GM19023 (cell line): ENCODE results near the gene HOXB9.

Source experiments
- ATAC-seq: cut with Tn5 transposase; IDR thresholded peaks from one replicate; pipeline ENCODE4 v1.9.1; 2021; ENCODE audit warnings: mild to moderate bottlenecking, moderate library complexity; ENCODE audit not compliant: unreplicated experiment

HOXB9 gene

DNA sequence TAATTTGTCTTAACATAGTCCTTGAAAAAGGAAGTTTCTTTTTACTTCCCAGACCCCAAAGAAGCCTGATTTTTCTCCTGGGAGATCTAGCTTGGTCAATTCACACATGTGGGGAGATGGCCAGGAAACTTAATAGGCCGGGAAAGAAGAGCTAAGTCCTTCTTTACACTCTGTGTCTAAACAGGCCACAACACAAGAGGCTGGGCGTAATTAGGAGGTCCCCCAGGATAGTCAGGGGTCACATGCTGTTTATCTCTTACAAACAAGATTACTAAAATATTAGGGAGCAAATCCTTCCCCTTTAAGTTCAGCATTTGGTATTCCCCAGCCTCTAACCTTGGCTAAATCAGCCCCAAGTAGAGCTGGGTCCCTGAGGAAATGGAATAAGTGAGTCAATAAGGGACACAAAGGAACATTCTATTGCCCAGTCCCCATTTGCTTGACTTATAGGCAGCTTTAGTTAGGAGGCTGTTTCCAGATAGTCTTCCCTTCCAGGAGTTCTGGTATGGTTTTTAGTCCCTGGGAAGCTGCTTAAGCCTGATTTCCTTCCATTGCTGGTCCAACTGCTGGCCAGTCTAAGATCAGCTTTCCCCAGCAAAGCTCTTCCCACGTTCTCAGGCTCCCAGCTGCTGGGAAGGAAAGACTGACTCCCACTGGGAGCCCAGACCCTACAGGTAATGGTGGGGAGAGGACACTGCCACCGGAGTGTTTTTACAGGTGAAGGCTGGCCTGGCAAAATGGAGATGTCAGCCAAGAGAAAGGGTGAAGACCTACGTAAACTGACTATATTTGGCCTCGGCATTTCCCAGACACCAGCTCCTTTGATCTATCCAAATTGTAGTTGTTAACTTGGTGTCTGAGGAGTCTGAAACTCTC lies 14.1 kb upstream of the HOXB9 start:
- ATAC-seq, result no peak

DNA sequence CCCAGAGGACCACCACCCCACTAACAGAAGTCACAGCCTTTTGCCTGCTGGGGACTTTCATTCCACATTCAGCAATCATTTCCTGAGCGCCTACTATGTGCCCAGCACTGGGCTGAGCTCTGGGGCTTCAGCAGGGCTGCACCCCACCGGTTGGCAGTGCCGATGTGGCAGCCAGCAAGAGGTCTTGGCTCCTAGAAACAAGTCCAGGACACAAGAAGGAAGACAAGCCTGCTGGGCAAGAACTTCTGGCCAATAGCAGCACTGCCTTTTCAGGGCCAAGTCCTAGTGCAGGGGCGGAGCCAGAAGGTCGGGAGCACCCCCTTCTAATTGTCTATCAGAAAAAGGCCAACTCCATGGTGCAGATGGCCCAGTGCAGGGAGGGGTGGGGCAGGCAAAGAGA lies 13.0 kb upstream of the HOXB9 start:
- no peak for ATAC-seq

DNA sequence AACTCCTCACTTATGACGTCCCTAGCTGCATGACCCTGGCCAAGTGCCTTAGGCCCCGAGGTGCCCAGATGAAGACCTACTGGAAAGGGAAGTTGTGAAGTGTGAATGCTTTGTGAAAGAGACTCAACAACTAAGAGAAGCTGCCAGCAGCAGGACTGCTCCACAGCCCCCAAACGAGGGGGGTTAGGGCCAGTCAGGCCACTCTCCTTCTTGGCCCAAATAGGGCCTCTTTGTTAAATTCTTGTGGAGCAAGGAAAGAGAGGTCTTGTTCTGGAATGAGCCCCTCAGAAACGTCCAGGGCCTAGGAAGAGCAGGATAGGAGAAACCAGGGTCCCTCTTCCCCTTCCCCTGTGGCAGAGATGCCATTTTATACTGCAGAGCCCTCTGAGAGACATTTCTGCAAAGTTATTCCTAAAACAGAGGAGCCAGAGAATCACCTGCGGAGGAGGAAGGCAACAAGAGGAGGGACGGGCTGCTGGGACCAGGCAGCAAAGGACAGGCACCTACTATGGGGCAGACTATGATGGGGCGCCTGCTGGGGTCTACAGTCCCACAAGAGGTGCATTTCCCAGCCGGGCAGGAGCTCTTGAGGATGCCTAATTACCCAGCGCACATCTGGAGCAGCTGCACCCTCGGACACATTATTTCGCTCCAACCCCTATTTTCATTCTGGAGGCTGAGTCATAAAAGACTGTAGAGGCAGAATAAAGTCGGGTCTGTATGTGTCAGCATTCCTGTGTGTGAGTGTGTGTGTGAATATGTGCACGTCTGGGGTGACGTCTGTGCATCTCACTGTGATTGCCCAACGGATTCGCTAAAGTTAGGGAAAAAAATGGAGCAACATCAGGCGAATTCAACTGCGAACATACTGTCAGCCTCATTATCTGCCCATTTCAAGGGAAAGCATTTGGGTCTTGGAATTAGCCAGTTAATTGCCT lies 11.4 kb upstream of the HOXB9 start:
- no peak for ATAC-seq

DNA sequence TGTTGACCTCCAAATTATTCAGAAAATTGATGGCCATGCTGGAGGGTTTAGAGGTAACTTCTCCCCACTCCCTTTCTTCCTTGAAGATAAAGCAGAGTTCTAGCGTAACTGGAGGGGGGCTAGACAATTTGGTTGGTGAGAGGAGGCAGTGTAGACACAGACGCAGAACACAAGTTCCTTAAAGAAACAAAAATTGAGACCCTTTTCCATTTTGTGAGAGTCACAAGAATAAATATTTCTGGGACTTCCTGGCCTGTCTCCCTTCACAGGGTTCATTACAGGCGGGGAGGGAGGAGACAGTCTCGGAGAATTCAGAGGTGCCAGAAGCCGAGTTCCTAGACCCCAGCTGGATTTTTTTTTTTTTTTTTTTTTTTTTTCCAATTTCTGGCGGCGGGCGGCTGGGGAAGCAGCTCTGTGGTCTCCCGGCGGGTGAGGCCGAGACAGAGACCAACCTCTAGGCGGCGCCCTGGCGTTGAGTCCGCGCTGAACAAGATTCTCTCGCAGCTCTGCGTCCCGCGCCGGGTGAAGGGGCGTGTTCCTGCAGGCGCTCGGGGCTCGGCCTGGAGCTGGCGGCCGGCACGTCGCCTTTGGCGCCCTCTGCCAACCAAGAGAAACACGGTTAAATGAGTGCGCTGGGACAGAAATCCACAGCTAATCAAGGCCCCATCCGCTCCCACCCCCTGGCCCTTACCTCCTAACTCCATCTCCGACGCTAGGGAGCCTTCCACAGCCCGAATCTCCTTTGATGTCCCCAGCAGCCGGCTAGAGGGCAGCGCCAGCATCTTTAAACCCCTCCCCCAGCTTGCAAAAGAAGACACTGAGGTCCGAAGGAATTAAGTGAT lies 10.2 kb upstream of the HOXB9 start:
- ATAC-seq, result no peak

DNA sequence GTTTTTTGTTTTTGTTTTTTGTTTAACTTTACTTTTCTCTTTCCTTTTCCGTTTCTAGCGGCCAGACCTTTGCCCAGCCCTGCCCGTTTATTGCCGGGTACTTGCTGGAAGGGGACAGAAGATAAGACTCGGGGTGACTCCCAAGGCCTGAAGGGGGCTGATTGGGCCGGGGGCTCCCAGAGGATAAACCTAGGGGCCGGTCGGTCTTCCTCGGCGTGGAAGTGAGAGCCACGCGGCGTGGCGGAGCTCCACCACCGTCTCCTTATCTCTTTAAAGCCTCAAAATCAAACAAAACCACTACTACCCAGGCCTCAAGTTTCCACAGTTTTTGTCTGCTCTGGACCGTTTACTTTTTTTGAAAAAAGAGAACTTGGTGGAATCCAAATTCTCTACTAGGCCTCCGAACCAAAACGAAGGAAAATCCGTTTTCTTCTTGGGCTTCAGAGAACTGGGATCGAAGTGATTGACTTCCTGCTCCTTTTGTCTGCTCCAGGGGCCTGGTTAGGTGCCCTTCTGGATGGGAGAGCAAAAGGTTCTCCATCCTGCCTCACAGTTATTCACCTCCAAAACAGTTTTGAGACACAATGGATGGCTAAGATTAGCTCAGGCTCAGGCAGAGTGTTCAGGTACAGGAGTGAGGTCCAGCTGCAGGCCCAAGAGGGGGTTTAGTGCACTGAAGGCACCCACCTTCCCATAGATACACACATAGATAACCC lies 8.5 kb upstream of the HOXB9 start:
- no peak for ATAC-seq

DNA sequence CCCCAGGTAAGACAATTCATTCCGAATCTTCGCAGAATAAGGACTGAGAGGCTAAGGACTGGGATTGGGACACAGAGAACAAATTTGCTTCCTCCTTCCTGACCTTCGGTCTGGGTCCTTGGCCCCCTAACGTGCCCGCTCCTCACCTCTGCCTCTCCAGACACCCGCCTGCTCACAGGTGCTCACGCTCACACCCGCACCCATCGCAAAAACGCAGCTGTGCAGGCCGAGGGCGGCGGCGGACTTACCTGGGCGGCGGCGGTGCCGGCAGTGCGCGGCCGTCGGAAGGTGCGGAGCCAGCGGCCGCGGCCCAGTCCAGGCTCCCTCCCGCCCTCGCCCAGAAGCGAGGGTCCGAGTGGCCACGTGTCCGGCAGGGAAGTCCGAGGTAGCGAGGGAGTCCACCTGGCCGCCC lies 7.1 kb upstream of the HOXB9 start:
- ATAC-seq, result no peak

DNA sequence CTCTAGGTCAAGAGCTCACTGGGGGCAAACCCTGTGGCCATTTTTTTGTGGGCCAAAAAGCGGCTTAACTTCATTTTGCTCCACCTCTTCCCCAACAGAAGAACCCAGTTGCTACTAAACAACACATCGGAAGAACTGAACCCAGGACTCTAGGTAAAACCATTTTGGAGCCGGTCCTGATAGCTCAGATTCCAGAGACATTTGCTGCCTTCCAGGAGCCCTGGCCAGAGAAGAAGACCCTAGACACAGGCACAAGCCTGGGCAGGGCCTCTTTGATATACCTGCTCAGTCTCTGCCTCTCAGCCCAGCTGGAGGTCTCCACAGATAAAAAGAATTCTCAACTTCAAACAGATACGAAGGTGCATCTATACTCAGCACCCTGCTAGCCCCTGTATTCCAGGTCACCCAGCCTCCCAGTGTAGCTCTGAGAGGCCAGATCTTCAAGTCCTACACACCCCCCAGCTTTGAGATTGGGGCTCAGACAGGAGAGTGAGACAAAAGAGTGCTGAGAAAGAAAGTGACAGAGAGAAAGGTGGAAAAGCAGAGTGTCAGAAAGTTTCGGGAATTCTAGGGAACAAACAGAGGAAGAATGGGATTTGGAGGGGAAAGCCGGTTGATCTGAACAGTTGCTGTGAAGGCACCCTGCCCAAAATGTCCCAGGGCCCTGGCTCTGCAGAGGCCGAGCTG lies 6.6 kb upstream of the HOXB9 start:
- no peak for ATAC-seq

DNA sequence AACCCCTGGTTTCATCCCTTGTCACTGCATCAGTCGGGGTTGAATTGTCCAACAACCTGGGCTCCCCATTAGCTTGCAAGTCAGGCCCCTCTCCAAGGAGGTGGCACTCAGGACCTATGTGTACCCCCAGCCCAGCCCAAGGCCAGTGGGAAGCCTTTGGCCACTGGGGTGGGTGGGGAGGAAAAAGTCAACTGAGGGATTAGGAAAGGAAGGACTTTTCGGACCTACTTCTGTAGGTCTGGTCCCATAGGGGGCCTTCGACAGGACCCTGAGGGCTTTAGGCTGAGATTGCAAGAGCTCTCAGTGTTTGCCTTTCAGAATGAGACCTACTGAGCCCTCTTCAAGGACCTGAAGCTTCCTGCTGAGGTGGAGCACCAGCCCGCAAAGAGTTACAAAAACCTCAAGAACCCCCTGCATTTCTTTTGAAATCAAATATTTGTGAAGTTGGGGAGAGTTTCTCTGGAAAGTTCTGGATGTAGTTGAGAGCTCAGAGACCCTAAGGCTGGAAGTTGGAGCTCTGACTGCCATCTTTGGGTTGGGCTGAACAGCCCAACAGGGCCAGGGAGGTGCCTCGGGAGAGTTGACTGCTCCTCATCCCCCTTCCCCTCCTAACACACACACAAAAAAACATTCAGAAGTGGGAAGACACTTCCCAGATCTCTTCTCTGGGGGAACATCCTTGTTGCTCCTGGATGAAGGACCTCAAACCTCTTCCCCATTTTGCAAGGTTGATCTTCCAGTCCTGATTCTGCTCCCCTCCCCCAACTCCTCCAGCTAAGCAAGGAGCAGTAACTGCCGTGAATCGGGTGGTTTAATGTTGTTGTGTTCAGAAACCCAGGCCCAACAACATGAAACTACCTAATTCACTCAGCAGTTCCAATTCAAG lies 5.8 kb upstream of the HOXB9 start:
- ATAC-seq, result no peak

DNA sequence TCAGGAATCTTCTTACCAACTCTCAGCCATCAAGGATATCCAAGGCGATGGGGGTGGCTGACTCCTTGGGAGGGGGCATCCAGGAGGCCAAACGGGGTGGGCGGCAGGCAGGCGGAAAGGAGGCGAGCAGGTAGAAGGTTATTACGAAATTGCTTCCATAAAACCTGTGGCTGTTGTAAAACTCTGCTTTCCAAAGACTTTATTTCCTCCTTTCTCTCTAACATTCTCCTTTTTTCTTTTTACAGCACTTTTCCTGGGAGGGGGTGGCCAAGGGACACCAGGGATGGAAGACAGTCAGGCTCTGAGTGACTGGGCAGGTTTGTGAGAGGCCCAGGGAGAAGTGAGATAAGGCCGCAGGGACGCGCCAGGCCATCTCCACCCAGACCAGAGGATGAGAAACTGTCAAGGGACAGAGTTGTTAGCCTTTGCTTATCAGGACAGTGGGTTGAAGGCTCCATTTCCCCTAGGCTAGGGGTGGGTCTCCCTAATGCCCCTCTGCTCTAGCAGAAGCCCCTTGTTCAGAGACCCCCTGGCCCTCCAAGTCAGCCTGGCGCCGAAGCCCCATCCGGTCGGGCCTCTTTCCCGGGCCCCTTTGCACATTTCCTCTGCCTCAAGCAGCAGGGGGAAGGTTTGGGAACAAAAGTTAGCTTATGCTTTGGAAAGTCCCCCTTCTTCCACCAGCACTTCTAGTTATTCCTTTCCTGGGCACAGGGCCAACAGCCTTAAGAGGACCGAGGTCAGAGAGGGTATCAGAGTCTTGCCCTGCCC lies 5.0 kb upstream of the HOXB9 start:
- ATAC-seq, result no peak

DNA sequence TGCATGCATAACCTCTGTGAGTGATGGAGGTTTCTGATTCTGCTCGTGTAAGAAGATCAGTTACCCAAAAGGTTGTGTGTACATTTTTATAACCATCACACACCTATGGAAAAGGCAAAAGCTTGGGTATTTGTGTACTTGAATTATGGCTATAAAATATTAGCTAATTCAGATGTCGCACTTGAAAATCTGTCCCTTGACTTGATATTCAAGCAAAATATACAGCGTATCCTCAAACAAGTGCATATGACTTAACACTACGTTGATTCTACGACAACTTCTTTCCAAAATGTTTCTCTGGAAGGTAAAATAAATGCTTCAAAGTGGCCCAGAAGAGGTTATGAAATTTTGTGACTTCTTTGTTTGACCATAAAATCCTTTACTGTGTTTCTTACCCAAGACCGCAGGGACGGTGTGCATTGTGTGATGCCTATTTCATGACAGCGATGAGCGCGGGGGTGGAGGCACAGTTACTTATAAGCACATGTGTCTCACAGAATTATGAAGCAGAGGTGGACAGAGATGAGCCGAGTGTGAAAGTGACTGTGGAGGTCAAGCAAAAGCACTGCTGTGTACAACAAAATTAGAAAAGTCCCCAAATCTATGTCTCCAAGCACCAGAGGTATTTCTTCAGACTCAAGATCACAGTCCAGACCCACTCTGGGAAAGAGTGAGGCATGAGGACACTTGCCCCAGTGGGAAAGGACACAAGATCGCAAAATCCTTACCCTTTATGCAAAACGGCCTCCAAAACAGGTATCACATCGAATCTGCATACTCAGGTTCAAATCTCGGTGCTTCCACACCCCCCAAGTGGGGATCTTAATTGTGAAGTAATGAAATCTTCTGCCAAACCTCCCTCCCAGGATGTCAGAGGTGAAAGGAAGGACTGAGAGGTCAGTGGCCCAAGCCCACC lies 4.1 kb upstream of the HOXB9 start:
- no peak for ATAC-seq

DNA sequence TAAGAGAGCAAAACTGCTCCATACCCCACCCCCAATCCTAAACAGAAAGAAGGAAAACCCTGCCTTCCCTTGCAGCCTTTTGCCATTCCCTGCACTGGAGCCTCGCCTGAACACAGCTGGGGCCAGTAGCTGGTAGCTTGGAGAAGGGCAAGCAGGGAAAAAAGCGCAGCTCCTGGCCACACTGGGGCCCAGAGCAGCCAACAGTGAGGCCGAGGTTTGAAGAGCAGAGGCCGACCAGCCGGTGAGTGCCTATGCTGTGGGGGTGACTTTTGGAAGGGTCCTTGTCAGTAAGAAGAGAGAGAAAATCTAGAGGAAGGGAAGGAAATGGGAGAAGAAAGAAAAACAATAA lies 3.2 kb upstream of the HOXB9 start:
- no peak for ATAC-seq

DNA sequence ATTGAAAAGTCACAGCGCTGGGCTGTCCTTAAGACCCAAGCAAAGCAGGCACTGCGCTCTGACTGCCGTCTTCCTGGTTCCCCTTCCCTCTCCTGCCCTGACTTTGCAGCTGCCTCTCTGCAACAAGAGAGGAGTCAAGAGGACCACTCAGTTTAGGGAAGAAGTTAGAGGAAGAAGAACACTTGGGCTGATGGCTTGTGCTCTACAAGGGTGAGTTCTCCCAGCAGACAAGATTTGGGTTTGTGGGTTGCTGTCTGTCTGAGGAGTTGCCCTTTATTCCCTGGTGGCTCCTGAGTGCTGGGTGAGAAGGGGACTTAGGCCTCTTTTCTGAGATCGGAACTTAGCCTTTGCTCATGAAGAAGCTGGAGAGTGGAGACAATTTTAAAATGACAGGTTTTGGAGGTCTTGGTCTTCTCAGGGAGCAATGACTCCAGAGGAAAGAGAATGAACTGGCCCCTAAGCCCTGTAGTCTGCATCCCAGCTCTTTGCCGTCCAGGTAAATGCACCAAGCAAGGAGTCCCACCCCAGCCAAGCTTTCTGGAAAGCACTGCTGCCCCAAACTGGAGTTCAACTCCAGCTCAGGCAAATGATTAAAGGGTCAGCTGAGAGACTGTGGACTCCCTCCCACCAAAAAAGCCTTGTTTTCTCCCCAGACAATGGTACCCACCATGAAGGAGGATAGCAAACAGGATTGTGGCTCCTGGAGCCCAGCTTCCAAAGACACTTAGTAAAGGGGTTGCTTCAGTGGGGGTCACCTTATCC lies 2.7 kb upstream of the HOXB9 start:
- no peak for ATAC-seq

DNA sequence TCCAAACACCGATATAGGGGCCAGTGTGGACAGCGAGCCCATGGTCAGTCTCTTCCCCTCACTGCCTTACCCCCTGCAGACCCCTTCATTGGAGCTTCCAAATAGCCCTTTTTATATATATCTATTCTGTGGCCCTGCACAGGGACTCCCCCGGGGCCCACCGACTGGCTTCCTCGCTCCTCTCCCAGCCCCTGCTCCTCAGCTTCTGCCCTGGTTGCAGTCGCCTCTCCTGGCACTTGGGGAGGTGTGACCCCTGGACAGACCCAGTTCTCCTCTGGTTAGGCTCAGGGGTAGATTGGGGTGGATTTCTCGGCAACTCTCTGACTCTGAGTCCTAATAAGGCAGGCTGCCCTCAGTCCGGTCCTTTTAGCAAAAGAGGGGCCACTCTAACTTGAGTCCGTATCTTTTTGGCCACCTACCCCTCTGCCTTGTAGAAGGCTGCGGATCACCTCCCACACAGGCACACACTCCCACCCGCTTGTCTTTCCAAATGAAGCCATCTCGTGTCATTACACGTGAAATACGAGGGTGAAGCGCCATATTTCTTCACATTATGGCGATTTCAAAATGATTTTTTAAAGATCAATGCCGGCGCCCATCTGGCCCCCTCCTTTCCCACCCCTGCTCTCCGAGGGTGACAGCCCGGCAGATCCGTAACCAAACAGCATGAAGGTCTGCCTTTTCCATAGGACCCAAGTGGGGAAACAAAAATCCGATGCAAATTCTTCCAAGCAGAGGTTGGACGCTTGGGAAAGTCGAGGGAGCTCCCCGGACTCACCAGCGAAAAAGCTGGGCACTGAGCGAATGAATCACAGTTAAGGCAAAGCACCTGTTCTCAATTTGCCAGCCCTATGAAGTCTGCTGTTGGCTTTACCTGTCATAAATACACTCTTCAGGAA lies 1.7 kb upstream of the HOXB9 start:
- ATAC-seq, result no peak

DNA sequence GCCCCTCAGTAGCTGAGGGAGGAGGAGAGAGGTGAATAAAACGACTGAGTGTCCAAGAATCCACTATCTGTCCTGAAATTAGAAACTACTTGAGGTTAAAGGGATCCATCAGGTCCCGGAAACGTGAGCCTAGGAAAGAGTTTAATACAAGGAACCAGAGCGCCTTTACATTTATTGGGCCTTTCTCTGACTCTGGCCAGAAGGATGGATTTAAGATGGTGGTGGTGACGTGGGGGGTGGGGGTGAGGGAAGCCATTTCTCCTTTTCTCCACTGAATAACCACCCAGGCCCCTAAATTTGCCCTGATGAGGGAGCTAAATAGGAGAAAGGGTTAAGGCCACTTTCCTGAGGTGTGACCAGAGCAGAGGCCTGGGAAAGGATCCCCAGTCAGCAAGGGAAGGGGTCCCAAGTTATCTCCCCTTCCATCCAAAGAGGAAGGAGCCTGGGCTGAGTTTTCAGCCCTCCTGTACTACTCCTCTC lies 1.0 kb upstream of the HOXB9 start:
- no peak for ATAC-seq
